KG1 (cell line): ENCODE data around the gene WNK2.

Experiments used
- DNase-seq: peaks from one replicate; lab custom pipeline; 2025; lab: John Stamatoyannopoulos, UW

WNK2 gene

DNA sequence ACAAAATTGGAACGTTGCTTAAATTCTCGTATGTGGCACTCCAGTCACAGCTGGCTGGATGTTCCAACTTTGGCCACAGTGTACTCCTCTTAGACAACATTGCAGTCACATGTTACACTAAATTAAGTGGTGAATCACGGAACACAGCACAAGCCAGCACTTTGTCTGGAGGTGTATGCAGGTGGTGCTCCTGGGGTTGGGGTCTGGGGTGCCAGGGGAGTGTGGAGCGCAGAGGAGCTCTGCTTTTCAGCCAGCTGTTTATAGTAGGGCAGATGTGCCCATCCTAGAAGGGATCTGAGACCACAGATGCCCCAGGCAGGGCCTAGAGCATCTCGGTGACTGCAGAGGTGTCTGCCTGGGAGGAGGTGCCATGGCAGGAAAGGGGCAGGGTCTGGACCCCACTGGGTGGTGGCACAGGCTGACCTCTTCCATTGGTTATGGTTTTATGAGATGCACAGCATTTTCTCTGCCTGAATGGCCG lies 82.6 kb downstream of the WNK2 start:
- no peak for DNase-seq

DNA sequence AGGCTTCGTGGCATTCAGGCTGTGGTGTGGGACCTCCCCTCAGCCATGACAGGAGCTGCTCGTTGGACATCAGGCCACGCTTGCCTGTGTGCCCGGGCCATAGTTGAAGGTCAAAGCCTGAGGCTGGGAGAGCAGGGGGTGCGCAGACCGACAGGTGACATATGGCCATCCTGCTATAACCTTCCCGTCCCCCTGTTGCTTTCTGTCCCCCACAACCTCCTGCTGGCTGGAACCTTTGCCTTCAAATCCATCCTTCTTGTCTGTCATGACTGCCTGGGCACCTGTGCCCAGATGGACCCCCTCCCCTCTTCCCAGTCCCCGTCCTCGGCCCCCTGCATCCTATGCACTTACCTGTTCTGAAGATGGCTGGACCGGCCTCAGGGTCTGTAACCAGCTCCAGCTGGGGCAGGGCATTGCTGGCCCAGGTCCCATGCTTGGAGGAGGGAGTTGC lies 83.2 kb downstream of the WNK2 start:
- no peak for DNase-seq

DNA sequence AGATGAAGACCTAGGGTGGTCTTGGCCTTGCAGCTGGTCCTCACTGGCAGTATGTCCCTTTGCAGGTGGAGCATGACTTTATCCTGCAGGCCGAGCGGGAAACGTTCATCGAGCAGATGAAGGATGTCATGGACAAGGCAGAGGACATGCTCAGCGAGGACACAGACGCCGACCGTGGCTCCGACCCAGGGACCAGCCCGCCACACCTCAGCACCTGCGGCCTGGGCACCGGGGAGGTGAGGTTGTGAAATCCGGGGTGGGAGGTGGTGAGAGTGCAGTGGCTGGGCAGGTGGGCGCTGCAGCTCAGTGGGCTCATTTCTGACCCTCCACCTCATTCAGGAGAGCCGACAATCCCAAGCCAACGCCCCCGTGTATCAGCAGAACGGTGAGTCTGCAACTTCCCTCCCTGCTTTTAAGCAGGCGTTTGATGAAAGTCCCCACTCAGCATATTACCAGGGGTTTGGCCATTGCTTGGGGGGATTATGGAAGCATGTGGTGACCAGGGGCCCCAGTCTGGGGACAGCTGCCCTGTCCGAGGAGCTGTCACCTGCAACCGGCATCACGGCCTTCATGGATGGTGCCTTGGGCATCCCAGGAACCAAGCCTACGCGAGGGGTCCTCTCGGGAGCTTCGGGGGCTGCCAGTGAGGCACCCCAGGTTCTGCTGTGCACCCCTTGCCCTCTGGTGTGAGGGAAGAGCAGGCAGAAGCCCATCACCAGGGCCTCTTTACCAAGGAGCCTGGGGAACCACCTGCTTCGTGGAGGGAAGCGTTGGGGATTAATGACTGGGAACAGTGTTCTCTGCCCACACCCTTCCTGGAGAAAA lies 84.0 kb downstream of the WNK2 start:
- no peak for DNase-seq

DNA sequence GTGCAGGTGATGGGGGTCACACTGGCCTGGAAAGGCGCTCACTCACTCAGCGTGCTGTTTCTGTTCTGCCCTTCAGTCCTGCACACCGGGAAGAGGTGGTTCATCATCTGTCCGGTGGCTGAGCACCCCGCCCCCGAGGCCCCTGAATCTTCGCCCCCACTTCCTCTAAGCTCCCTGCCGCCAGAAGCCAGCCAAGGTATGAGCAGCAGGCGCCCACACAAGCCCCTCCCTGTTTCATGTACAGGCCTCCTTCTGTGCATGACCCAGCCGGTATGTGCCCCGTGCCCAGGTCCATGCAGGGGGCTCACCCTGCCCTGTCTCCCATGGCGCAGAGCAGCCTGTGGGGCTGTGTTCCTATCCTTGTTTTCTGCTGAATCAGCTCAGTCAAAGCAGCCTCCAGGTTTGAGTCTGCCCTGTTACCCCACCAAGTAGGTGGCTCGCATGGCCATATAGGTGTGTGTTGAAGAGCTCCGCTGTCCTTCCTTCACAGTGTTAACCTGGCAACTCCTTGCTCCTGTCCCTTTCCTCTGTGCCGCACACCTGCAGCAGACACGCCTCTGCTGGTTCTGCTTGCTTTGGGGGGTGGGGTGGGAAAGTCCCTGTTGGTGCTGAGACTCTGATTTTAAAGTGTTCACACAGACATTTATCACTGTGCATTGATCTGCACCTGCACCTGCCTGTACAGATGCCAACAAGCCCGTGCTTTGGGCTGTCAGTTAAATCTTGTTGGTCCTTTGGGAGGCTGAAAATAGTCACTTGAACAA lies 84.8 kb downstream of the WNK2 start:
- no peak for DNase-seq

DNA sequence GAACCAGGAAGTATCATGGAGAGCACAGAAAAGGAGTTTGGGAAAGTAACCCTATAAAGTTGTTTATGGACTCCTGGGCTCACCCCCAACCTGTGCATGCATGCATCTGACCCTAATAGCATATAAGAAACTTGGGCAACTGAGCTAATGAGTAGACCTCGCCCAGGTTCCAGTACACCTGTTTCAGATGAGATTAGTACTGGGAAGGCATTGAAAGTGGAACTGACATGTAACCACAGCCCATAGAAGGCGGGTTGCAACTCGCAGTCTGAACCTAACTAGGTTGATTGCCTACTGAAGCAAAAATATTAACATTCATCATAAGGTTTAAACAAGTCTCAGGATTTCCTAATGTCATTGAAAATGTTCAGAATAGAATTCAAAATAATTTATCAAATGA lies 87.0 kb downstream of the WNK2 start:
- no peak for DNase-seq

DNA sequence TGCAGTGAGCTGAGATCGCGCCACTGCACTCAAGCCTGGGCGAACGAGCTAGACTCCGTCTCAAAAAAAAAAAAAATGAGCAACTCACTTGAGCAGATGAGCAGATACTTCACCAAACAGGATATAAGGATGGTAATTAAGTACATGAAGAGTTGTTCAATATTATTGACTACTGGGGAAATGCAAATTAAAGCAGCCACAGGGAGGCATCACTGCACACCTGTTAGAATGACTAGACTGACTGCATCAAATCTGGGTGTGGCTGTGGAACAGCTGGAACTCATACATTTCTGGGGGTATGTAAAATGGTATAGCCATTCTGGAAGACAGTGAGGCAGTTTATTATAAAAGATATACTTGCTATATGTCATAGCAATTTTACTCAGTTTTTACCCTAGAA lies 93.0 kb downstream of the WNK2 start:
- no peak for DNase-seq

DNA sequence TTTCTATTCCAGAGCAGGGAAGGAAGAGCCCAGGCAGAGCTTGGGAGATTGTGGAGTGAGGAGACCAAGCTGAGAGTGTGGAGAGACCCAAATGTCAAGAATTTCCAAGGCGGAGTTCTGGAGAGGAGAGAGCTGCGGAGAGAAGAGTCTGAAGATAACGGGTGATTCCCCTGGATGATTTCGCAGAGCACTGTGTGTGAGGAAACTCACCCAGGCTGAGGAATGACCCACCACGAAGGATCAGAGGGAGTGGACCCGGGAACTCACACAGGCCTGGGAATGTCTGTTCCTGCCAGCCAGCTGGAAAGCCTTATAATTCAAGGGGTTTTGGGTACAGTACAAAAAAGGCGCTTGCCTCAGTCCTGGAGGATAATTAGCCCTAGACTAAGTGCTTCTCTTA lies 94.2 kb downstream of the WNK2 start:
- no peak for DNase-seq

DNA sequence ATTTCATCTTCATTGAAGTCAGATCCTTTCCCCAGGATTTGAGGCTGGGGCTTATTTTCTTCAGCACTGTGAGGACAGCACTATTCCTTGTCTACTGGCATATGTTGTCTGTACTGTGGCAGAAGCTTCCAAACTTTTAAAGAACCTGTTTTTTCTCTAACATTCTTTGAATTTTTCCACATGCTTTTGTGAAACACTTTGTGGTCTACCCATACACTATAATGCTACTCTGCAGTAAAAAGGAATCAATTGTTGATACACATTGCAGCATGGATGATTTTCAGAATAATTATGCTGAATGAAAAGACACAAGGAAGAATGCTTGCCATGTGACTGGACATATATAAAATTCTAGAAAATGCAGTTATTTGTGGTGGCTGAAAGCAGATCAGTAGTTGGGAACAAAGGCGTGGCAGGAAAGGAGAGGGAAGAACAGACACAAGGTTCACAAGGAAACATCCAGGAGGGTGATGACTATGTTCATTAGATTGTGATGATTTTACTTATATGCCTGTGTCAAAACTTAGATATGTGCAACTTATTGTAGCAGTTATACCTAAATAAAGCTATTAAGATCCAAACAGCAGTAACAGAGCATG lies 96.8 kb downstream of the WNK2 start:
- DNase-seq, result no peak

DNA sequence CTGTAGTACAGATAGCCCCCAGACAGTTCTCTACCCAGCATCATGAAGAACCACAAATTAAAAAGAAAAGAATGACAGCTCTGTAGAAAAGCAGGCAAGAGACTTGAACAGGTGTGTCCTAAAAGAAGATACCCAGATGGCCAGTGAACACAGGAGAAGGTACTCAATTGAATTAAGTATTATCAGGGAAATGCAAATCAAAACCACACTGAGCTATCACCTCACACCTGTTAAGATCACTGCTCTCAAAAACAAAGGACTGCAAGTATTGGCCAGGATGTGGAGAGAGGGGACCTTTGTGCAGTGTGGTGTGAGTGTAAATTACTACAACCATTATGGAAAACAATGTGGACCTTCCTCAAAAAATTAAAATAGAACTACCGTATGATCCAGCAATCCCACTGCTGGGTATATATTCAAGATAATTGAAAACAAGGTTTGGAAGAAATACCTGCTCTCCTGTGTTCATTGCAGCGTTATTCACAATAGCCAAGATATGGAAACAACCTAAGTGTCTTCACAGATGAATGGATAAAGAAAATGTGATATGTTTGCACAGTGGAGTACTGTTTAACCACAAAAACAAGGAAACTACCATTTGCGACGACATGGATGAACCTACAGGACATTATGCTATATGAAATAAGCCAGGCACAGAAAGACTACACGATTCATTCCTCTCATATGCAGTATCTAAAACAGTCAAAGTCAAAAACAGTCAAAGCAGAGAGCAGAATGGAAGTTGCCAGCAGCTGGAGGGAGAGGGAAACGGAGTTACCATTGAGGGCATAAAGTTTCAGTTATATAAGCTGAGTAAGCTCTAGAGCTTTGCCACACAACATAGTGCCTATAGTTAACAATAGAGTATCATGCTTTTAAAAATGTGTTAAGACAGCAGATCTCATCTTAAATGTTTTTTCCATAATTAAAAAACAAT lies 102.6 kb downstream of the WNK2 start:
- DNase-seq, result no peak

DNA sequence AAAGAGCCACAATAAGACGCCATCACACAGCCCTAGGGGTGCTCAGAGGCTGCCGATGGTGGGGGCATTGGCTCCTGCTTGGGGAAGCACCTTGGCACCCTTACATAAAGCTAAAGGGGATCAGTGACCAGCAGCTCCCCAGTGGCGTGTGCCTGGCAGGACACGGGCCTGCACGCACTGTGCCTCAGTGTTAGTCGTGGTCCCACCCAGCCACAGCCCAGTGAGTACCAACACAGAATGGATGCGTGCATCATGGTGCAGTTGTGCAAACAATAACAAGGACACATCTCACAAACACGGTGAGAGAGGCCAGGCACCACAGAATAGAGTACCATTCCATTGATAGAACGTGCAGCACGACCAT lies 103.2 kb downstream of the WNK2 start:
- DNase-seq, result no peak

DNA sequence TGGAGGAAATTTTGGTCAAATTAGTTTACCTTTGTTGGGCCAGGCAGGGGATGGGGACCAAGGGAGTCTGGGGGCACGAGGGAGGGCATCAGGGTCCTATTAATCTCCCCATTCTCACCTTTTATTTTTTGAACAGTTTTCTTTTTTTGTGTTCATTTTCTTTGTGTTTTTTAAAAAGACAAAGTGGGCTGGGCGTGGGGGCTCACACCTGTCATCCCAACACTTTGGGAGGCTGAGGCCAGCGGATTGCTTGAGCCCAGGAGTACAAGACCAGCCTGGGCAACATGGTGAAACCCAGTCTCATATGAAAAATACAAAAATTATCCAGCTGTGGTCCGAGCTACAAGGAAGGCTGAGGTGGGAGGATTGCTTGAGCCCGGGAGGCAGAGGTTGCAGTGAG lies 103.7 kb downstream of the WNK2 start:
- DNase-seq, result no peak

DNA sequence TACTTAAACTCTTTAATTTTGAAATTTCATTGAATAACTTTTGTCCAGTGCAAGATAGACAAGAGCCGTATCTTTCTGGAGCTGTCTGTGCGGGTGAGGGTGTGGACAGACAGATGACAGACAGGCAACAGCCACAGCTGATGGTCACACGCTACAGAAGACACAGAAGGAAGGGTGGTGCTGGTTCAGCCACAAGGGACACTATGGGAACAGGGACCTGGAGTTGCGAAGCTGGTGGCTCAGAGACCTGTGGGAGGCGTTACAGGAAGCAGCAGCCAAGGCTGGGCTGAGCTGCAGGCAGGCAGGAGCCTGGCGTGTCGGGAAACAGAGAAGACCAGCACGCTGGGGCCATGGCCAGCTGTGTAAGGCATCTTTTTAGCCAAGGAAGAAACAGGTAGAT lies 104.4 kb downstream of the WNK2 start:
- DNase-seq, result no peak

DNA sequence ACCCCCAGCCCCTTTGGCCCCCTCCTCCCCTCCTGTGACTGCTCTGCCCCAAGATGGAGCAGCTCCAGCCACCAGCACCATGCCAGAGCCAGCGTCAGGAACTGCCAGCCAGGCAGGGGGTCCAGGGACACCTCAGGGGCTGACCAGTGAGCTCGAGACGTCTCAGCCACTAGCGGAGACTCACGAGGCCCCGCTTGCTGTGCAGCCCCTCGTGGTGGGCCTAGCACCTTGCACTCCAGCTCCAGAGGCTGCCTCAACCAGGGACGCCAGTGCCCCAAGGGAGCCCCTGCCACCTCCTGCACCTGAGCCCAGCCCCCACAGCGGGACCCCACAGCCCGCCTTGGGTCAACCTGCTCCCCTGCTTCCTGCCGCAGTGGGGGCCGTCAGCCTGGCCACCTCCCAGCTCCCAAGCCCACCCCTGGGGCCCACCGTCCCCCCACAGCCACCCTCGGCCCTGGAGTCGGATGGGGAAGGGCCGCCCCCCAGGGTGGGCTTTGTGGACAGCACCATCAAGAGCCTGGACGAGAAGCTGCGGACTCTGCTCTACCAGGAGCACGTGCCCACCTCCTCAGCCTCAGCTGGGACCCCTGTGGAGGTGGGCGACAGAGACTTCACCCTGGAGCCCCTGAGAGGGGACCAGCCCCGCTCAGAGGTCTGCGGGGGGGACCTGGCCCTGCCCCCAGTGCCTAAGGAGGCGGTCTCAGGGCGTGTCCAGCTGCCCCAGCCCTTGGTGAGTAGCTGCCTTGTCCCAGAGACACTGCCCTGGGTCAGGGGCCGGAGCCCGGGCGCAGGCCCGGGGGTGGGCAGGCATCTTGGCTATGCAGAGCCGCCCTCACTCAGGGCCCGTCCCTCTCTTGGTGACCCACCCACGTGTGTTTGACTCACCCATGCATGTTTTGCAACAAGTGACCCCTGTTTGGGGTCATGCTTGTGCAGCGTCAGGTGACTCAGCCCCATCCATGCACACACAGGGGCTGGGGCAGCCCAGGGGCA lies 105.2 kb downstream of the WNK2 start:
- no peak for DNase-seq

DNA sequence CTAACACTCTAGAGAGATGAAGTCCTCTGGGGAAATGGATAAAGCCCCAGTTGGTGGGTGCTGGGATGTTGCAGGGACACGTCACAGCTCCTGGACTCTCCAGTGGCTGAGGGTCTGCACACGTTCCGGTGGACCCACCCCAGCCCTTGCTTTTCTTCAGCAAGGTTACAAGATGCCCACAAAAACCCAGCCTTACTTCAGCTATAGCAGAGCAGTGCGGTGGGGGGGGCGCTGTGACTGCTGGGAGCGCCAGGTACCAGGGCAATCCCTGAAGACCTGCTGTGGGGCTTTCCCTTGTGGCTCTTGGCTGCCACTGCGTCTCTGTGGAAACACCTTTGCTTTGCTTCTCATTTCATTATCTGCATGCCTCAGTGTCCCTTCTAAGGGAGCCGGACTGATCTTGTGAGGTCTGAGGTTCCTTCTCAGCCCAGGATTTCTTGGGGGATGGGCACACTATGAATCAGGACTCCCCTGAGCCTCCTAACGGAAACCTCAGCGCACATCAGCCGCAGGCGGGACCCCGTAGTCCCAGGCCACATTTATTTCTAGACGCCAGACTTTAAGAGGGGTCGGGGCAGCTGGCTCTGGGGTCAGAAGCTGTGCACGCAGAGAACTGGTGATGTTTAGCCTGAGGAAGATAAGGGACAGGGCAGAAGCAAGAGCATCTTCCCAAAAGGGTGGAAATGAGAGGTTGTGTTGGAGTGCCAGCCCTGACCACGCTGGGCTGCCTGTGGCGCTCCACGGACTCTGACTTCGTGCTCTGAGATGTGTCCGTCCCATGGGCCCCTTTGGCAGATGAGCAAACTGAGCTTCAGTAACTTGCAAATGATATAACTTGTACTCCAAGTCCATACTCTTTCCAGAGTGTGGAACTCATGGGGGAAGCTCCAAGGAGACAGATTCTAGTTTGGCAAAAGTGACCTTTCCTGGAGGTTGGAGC lies 106.8 kb downstream of the WNK2 start:
- no peak for DNase-seq

DNA sequence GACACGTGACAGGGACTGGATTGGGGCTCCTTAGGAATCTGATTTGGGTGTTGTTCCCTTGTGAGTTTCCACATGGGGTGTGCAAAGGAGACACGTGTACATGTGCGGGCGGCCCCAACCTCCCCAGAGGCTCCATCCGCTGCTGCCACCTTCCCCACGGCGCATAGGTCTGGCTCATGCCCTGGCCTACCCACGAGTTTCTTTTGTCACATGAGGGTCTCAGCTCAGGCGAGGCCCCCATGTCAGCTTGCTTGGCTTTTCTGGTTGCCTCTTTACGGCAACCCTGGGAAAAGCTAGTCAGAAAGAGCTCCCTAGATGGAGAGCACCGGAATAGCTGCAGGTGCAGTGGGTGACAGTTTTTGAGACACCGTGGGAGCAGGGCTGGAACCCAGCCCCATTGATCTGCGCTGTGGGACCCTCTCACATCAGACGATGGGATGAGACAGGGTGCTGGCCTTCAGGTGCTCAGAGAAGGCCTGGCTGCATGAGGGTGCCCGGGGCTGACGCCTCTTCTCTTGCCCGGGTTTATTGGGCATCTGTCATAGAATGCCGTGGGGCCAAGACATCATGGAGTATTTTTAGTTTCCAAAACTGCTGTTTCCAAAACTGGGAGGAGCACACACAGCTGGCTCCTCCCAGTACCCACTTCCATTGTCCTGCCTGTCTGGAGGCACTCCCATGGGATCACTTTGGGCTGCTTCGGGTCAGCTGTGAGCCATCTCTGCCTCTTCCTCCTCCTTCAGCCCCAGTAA lies 107.8 kb downstream of the WNK2 start:
- no peak for DNase-seq

DNA sequence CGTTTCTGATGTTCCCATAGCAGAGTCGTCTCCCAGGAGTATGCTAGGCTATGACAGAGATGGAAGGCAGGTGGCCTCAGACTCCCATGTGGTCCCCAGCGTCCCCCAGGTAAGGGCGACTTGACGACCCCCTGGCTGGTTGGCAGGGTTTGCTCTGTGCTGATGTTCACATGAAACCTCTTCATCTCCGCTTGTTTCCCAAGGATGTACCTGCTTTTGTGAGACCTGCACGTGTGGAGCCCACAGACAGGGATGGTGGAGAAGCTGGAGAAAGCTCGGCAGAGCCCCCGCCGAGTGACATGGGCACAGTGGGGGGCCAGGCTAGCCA lies 108.3 kb downstream of the WNK2 start:
- no peak for DNase-seq

DNA sequence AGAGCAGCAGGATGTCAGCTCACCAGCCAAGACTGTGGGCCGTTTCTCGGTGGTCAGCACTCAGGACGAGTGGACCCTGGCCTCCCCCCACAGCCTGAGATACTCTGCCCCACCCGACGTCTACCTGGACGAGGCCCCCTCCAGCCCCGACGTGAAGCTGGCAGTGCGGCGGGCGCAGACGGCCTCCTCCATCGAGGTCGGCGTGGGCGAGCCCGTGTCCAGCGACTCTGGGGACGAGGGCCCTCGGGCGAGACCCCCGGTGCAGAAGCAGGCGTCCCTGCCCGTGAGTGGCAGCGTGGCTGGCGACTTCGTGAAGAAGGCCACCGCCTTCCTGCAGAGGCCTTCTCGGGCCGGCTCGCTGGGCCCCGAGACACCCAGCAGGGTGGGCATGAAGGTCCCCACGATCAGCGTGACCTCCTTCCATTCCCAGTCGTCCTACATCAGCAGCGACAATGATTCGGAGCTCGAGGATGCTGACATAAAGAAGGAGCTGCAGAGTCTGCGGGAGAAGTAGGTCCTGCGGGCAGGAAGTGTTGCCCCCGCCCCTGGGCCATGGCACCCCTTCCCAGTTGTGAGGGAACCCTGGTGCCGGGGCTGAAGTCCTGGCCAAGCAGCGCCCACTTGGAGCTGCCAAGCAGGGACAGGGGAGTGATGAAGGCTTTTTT lies 108.9 kb downstream of the WNK2 start:
- no peak for DNase-seq

DNA sequence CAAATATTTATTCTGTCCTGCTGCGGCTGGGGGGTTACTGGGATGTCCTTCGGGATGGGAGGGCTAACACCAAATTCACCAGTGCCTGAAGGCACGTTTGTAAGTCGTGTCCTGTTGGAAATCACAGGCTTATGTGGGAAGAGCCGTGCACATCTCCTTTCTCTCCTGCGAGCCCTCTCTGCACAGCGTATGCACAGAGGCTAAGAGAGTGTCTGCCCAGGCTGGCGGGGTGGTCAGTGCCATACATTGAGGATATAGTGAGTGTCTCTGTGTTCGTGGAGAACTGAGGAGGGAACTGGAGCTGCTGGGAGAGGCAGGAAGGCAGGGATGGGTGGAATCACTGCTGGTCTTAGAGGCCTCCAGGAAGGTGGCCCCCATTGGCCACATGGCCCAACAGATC lies 110.1 kb downstream of the WNK2 start:
- no peak for DNase-seq
